Neural cell (in vitro differentiated cells): ENCODE measurements around the gene TMEM123.

Source experiments
- CTCF ChIP-seq: fragments of 450-650 bp; IDR thresholded peaks from 2 replicates; pipeline ENCODE4 v1.5.1; 2014; ENCODE audit warnings: antibody characterized with exemption, mild to moderate bottlenecking, moderate library complexity; ENCODE audit not compliant: poor library complexity, severe bottlenecking
- MXI1 ChIP-seq: fragments of 450-650 bp; conservative IDR thresholded peaks from 2 replicates; pipeline ENCODE4 v1.6.1; 2014; ENCODE audit warnings: antibody characterized with exemption, mild to moderate bottlenecking; ENCODE audit not compliant: poor library complexity, severe bottlenecking
- POLR2AphosphoS5 ChIP-seq: IDR thresholded peaks from 2 replicates; pipeline ENCODE4 v1.6.1; 2012
- REST ChIP-seq: IDR thresholded peaks from 2 replicates; pipeline ENCODE4 v1.6.1; 2012; ENCODE audit warnings: borderline replicate concordance
- SMC3 ChIP-seq: fragments of 450-650 bp; conservative IDR thresholded peaks from 2 replicates; pipeline ENCODE4 v1.6.1; 2014; ENCODE audit warnings: antibody characterized with exemption, mild to moderate bottlenecking, moderate library complexity; ENCODE audit not compliant: poor library complexity

- TF ChIP-seq SMC3 (no peak), CTCF (no peak), POLR2AphosphoS5 (no peak), REST (no peak), MXI1 (no peak)
Observed at GRCh38 chr11:102429691-102430090, 22.9 kb downstream of the TMEM123 start.
